SU-DHL-6 (cell line): ENCODE results near the gene MOCOS.

Source experiments
- H2AFZ ChIP-seq: fragments of 200-600 bp; sonication (generic); 2 replicates; pipeline ENCODE4 v1.6.1; 2014; ENCODE audit warnings: low read depth, mild to moderate bottlenecking, moderate library complexity, mixed read lengths, antibody characterized with exemption, low read length; ENCODE audit not compliant: severe bottlenecking
- H3F3A ChIP-seq: fragments of 200-600 bp; shearing (Covaris generic); 2 replicates; pipeline ENCODE4 v1.6.0; 2016; ENCODE audit warnings: antibody characterized with exemption, mild to moderate bottlenecking; ENCODE audit not compliant: insufficient read depth
- H3K27ac ChIP-seq: fragments of 200-600 bp; sonication (generic); 2 replicates; pipeline ENCODE4 v1.5.1; 2016; ENCODE audit warnings: low read depth, mild to moderate bottlenecking, low read length, moderate library complexity, mixed read lengths
- H3K27me3 ChIP-seq: fragments of 200-600 bp; sonication (generic), shearing (Covaris generic); 2 replicates; pipeline ENCODE4 v1.6.0; 2014; ENCODE audit warnings: mild to moderate bottlenecking, low read length
- H3K36me3 ChIP-seq: fragments of 200-600 bp; sonication (generic); 2 replicates; pipeline ENCODE4 v1.6.1; 2014; ENCODE audit warnings: mild to moderate bottlenecking, low read length, mixed read lengths
- H3K4me2 ChIP-seq: fragments of 300-600, 200-600 bp; shearing (Covaris generic), sonication (generic); 2 replicates; pipeline ENCODE4 v1.6.0; 2014; ENCODE audit warnings: low read length, low read depth, mild to moderate bottlenecking; ENCODE audit not compliant: poor library complexity, severe bottlenecking
- H3K4me3 ChIP-seq: fragments of 200-600 bp; sonication (generic); 2 replicates; pipeline ENCODE4 v1.5.1; 2014; ENCODE audit warnings: antibody characterized with exemption, low read length, mild to moderate bottlenecking, mixed read lengths; ENCODE audit not compliant: insufficient read depth, poor library complexity, severe bottlenecking
- H3K79me2 ChIP-seq: fragments of 200-600 bp; sonication (generic); 2 replicates; pipeline ENCODE4 v1.6.1; 2014; ENCODE audit warnings: mild to moderate bottlenecking, low read length, moderate library complexity; ENCODE audit not compliant: insufficient read depth
- H3K9ac ChIP-seq: fragments of 200-600 bp; sonication (generic); 2 replicates; pipeline ENCODE4 v1.7.0; 2014; ENCODE audit warnings: mild to moderate bottlenecking, low read length
- H3K9me2 ChIP-seq: fragments of 200-600 bp; sonication (generic); replicated peaks from 2 replicates; pipeline ENCODE4 v1.6.1; 2014; ENCODE audit warnings: low read length; ENCODE audit not compliant: insufficient read depth
- H3K9me3 ChIP-seq: fragments of 200-600 bp; sonication (generic); 2 replicates; pipeline ENCODE4 v1.6.1; 2014; ENCODE audit warnings: low read length, mixed read lengths; ENCODE audit not compliant: insufficient read depth
- H4K20me1 ChIP-seq: fragments of 200-600 bp; sonication (generic); 2 replicates; pipeline ENCODE4 v1.6.1; 2014; ENCODE audit warnings: low read depth, mild to moderate bottlenecking, antibody characterized with exemption, low read length, moderate library complexity, mixed read lengths
- CTCF ChIP-seq: fragments of 200-600 bp; sonication (generic); IDR thresholded peaks from one replicate; pipeline ENCODE4 v1.5.1; 2017; ENCODE audit warnings: antibody characterized with exemption, mild to moderate bottlenecking, low read length, moderate library complexity; ENCODE audit not compliant: insufficient read depth, poor library complexity, severe bottlenecking
- EZH2phosphoT487 ChIP-seq: fragments of 200-600 bp; sonication (generic), shearing (Covaris generic); conservative IDR thresholded peaks from 2 replicates; pipeline ENCODE4 v1.6.1; 2018; ENCODE audit warnings: mild to moderate bottlenecking, antibody characterized with exemption, low read length, moderate library complexity, mixed read lengths

Gene MOCOS

GRCh38 chr18:36152781-36153180, 34.5 kb upstream of the MOCOS start:
- no peak overlapping the region for H3K4me3 ChIP-seq
- no peaks in the 10 kb centered on the region for H3K9me3 ChIP-seq
- H3K27ac ChIP-seq = no peak overlapping the region
- no peak overlapping the region for H3K9ac ChIP-seq
- no peaks in the 10 kb centered on the region for H3K27me3 ChIP-seq
- TF ChIP-seq EZH2phosphoT487 = no peak
- TF ChIP-seq CTCF = no peak
- H3F3A ChIP-seq = peaks cover 17% of the 10 kb centered on the region
- no peak overlapping the region for H3K4me2 ChIP-seq
- no peaks in the 10 kb centered on the region for H3K79me2 ChIP-seq
- no peaks in the 10 kb centered on the region for H3K9me2 ChIP-seq
- no peaks in the 10 kb centered on the region for H4K20me1 ChIP-seq
- H3K36me3 ChIP-seq = peaks cover 34% of the 10 kb centered on the region
- no peak overlapping the region for H2AFZ ChIP-seq

- Histone ChIP-seq H4K20me1 (no peaks in the 10 kb centered on the region), H3K27ac (no peak overlapping the region), H3K9me3 (no peaks in the 10 kb centered on the region), H3K27me3 (no peaks in the 10 kb centered on the region), H3K9me2 (no peaks in the 10 kb centered on the region), H3K36me3 (peaks cover 37% of the 10 kb centered on the region), H2AFZ (no peak overlapping the region), H3K9ac (no peak overlapping the region), H3K4me2 (no peak overlapping the region), H3K4me3 (no peak overlapping the region), H3K79me2 (no peaks in the 10 kb centered on the region), H3F3A (peaks cover 17% of the 10 kb centered on the region)
- no peak for TF ChIP-seq CTCF
- no peak for TF ChIP-seq EZH2phosphoT487
These were observed 34.1 kb upstream of the MOCOS start for GRCh38 chr18:36153203-36153602.

GRCh38 chr18:36153771-36154170, 33.5 kb upstream of the MOCOS start:
- no peaks in the 10 kb centered on the region for H3K27me3 ChIP-seq
- H3K79me2 ChIP-seq = no peaks in the 10 kb centered on the region

More at GRCh38 chr18:36153771-36154170, 33.5 kb upstream of the MOCOS start:
- no peak overlapping the region for H2AFZ ChIP-seq
- H4K20me1 ChIP-seq = no peaks in the 10 kb centered on the region
- peaks cover 41% of the 10 kb centered on the region for H3K36me3 ChIP-seq
- no peak overlapping the region for H3K27ac ChIP-seq
- no peaks in the 10 kb centered on the region for H3K9me3 ChIP-seq
- H3F3A ChIP-seq = peaks cover 16% of the 10 kb centered on the region
- H3K9me2 ChIP-seq = no peaks in the 10 kb centered on the region
- no peak overlapping the region for H3K4me2 ChIP-seq
- no peak overlapping the region for H3K4me3 ChIP-seq
- TF ChIP-seq EZH2phosphoT487 = no peak
- no peak for TF ChIP-seq CTCF
- H3K9ac ChIP-seq = no peak overlapping the region
